A673 (cell line): Measurements from ENCODE around the gene KCNMA1.

Source experiments
- EZH2 ChIP-seq: fragments of 200-600 bp; sonication (generic); IDR thresholded peaks from 2 replicates; pipeline ENCODE4 v1.6.1; 2017; ENCODE audit warnings: borderline replicate concordance, low read depth, mild to moderate bottlenecking, mixed read lengths, antibody characterized with exemption, low read length; ENCODE audit not compliant: poor library complexity, severe bottlenecking
- TF ChIP-seq, protein P1 (sequence below): fragments of 300-800, 200-600 bp; sonication (generic); conservative IDR thresholded peaks from 2 replicates; pipeline ENCODE4 v1.5.1; 2017; ENCODE audit warnings: low read depth, mild to moderate bottlenecking, antibody characterized with exemption, low read length, moderate library complexity, mixed read lengths

DNA sequence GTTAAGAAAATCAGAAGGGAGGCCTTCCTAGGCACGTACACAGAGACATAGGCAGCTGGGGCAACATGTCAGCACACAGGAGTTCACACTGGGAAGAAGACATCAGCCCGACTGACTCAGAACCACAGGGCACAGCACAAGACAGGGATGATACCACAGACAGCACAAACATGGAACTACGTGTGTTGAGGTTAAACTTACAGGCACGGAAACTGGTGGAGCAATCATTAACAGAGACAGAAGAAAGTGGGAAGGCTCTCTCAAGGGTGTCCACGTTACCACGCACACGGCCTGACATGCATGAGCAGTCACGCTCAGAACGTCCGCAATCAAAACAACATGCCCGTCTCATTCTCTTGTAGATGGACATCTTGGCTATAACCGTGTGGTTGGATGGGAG, 636.4 kb downstream of the KCNMA1 start:
- TF ChIP-seq, protein P1, sequence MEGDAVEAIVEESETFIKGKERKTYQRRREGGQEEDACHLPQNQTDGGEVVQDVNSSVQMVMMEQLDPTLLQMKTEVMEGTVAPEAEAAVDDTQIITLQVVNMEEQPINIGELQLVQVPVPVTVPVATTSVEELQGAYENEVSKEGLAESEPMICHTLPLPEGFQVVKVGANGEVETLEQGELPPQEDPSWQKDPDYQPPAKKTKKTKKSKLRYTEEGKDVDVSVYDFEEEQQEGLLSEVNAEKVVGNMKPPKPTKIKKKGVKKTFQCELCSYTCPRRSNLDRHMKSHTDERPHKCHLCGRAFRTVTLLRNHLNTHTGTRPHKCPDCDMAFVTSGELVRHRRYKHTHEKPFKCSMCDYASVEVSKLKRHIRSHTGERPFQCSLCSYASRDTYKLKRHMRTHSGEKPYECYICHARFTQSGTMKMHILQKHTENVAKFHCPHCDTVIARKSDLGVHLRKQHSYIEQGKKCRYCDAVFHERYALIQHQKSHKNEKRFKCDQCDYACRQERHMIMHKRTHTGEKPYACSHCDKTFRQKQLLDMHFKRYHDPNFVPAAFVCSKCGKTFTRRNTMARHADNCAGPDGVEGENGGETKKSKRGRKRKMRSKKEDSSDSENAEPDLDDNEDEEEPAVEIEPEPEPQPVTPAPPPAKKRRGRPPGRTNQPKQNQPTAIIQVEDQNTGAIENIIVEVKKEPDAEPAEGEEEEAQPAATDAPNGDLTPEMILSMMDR = no peak
- no peak for TF ChIP-seq EZH2
